ENCODE measurements around the gene CCDC184. TPM values are rescaled to one million over a fixed set of nuclear protein-coding genes. Genes with fewer than 3 reads are reported as not detected.

CCDC184 gene
- total RNA-seq, 1 donor from 2014 or later: 0.12 TPM

- H3K27ac Mint-ChIP-seq: no peak overlapping the region
- H3K4me3 Mint-ChIP-seq (ENCODE audit: low read depth): no peak overlapping the region
- H3K36me3 Mint-ChIP-seq (ENCODE audit: insufficient read depth): no peaks in the 10 kb centered on the region
- no peak for DNase-seq (ENCODE audit: low spot score, unreplicated experiment)
- TF ChIP-seq CTCF (IDR thresholded peaks at IDR 0.05; ENCODE audit: unreplicated experiment): no peak
- H3K27me3 Mint-ChIP-seq: peaks cover 16% of the 10 kb centered on the region
- no peaks in the 10 kb centered on the region for H3K9me3 Mint-ChIP-seq (ENCODE audit: low read depth)
- peaks cover 5% of the 10 kb centered on the region for H3K4me1 Mint-ChIP-seq (ENCODE audit: low read depth)
Measured at GRCh38 chr12:48160046-48160445, 23.4 kb upstream of the CCDC184 start.

GRCh38 chr12:48160807-48161206 is 22.6 kb upstream of the CCDC184 start:
- Mint-ChIP-seq H3K4me1 (ENCODE audit: low read depth) (peaks cover 5% of the 10 kb centered on the region), H3K4me3 (ENCODE audit: low read depth) (no peak overlapping the region), H3K27ac (no peak overlapping the region), H3K27me3 (peaks cover 19% of the 10 kb centered on the region), H3K36me3 (ENCODE audit: insufficient read depth) (no peaks in the 10 kb centered on the region), H3K9me3 (ENCODE audit: low read depth) (no peaks in the 10 kb centered on the region)
- no peak for TF ChIP-seq CTCF (IDR thresholded peaks at IDR 0.05; ENCODE audit: unreplicated experiment)
- no peak for DNase-seq (ENCODE audit: low spot score, unreplicated experiment)

- no peaks in the 10 kb centered on the region for H3K36me3 Mint-ChIP-seq (ENCODE audit: insufficient read depth)
- H3K9me3 Mint-ChIP-seq (ENCODE audit: low read depth): no peaks in the 10 kb centered on the region
- no peaks in the 10 kb centered on the region for H3K4me1 Mint-ChIP-seq (ENCODE audit: low read depth)
- no peak for DNase-seq (ENCODE audit: low spot score, unreplicated experiment)
- TF ChIP-seq CTCF (IDR thresholded peaks at IDR 0.05; ENCODE audit: unreplicated experiment): no peak
- H3K27ac Mint-ChIP-seq: no peak overlapping the region
- no peak overlapping the region for H3K4me3 Mint-ChIP-seq (ENCODE audit: low read depth)
- peaks cover 25% of the 10 kb centered on the region for H3K27me3 Mint-ChIP-seq
Measured at GRCh38 chr12:48163150-48163747, 20.2 kb upstream of the CCDC184 start.

- DNase-seq (ENCODE audit: low spot score, unreplicated experiment): no peak
- peaks cover 25% of the 10 kb centered on the region for H3K27me3 Mint-ChIP-seq
- TF ChIP-seq CTCF (IDR thresholded peaks at IDR 0.05; ENCODE audit: unreplicated experiment): no peak
- H3K4me3 Mint-ChIP-seq (ENCODE audit: low read depth): no peak overlapping the region
- H3K9me3 Mint-ChIP-seq (ENCODE audit: low read depth): no peaks in the 10 kb centered on the region
- no peaks in the 10 kb centered on the region for H3K4me1 Mint-ChIP-seq (ENCODE audit: low read depth)
- no peaks in the 10 kb centered on the region for H3K36me3 Mint-ChIP-seq (ENCODE audit: insufficient read depth)
- H3K27ac Mint-ChIP-seq: no peak overlapping the region
Measured at GRCh38 chr12:48164451-48164850, 19.0 kb upstream of the CCDC184 start.

- H3K27ac Mint-ChIP-seq: no peak overlapping the region
Measured at GRCh38 chr12:48165089-48165981, 18.1 kb upstream of the CCDC184 start.

More at GRCh38 chr12:48165089-48165981, 18.1 kb upstream of the CCDC184 start:
- no peak for DNase-seq (ENCODE audit: low spot score, unreplicated experiment)
- no peaks in the 10 kb centered on the region for H3K36me3 Mint-ChIP-seq (ENCODE audit: insufficient read depth)
- no peaks in the 10 kb centered on the region for H3K9me3 Mint-ChIP-seq (ENCODE audit: low read depth)
- peak; percentile 96 for TF ChIP-seq CTCF (IDR thresholded peaks at IDR 0.05; ENCODE audit: unreplicated experiment)
- H3K4me1 Mint-ChIP-seq (ENCODE audit: low read depth): no peaks in the 10 kb centered on the region
- H3K4me3 Mint-ChIP-seq (ENCODE audit: low read depth): no peak overlapping the region
- peaks cover 25% of the 10 kb centered on the region for H3K27me3 Mint-ChIP-seq
